ENCODE measurements around the gene STK17A. TPM values are rescaled to one million over a fixed set of nuclear protein-coding genes. Genes with fewer than 3 reads are reported as not detected.

Gene STK17A
- total RNA-seq, 2 donors from 2014 or later = 42.4 to 55.5 TPM

DNA sequence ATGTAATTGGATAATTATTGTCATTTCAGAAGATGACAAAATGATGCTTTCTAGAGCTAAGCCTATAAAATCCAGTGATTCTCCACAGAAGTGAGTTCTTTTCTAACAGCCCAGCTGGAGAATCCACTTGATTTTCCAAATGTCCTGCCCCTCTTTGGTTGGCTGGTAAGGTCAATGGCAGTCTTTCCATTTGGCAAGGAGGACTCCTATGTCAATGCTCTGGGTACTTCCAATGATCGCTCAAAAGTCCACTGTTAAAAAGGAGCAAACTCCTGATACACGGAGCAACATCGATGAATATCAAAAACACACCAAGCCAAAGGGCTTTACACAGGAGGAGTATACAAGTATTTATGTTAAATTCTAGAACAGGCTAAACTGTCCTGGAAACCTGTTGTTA lies 57.8 kb downstream of the STK17A start:
- H3K27me3 ChIP-seq (replicated peaks; ENCODE audit: insufficient read depth) = no peaks in the 10 kb centered on the region
- H3K27ac ChIP-seq = peak overlapping the region; percentile 66 to 73
- H3K4me3 ChIP-seq = peak overlapping the region; percentile 34
- DNase-seq (ENCODE audit: low spot score) (no peak), ATAC-seq (ENCODE audit: insufficient number of reproducible peaks, low FRiP score, low read depth) (no peak)
- H3K36me3 ChIP-seq = peaks cover 2% of the 10 kb centered on the region
- TF ChIP-seq, protein P1, sequence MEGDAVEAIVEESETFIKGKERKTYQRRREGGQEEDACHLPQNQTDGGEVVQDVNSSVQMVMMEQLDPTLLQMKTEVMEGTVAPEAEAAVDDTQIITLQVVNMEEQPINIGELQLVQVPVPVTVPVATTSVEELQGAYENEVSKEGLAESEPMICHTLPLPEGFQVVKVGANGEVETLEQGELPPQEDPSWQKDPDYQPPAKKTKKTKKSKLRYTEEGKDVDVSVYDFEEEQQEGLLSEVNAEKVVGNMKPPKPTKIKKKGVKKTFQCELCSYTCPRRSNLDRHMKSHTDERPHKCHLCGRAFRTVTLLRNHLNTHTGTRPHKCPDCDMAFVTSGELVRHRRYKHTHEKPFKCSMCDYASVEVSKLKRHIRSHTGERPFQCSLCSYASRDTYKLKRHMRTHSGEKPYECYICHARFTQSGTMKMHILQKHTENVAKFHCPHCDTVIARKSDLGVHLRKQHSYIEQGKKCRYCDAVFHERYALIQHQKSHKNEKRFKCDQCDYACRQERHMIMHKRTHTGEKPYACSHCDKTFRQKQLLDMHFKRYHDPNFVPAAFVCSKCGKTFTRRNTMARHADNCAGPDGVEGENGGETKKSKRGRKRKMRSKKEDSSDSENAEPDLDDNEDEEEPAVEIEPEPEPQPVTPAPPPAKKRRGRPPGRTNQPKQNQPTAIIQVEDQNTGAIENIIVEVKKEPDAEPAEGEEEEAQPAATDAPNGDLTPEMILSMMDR (IDR thresholded peaks at IDR 0.05) = no peak
- H3K9me3 ChIP-seq = no peaks in the 10 kb centered on the region
- peaks cover 30 to 68% of the 10 kb centered on the region in 2 donors for H3K4me1 ChIP-seq (ENCODE audit: control insufficient read depth in 1 of 2, low read depth in 2 of 2)

GRCh38 chr7:43642897-43643630 lies 60.2 kb downstream of the STK17A start:
- ATAC-seq (ENCODE audit: insufficient number of reproducible peaks, low FRiP score, low read depth) = no peak
- Histone ChIP-seq H3K27ac (peak overlapping the region; percentile 49 to 51), H3K4me1 (ENCODE audit: control insufficient read depth in 1 of 2, low read depth in 2 of 2) (peaks cover 40 to 73% of the 10 kb centered on the region in 2 donors), H3K4me3 (no peak overlapping the region), H3K27me3 (replicated peaks; ENCODE audit: insufficient read depth) (no peaks in the 10 kb centered on the region), H3K9me3 (no peaks in the 10 kb centered on the region), H3K36me3 (peaks cover 2% of the 10 kb centered on the region)
- no peak for DNase-seq (ENCODE audit: low spot score)
- TF ChIP-seq, protein P1 (IDR thresholded peaks at IDR 0.05) = no peak

DNA sequence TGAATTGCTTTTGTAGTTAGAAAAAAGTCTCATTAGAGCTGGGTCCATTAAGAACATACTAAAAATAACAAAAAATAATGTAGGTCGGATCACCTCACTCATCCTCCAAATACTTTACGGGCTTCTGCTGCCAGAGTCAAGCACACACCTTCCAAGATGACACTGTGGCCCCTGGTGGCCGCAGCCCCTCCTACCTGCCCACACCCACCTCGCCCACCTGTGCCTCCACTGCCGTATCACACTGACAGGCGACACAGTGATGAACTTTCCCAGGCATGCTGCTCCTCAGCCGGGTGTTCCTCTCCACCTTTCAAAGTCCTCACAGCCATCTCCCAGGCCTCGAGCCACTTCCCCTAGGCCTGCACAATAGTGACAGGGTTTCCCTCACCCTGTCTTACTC lies 60.9 kb downstream of the STK17A start:
- TF ChIP-seq, protein P1 (IDR thresholded peaks at IDR 0.05) = no peak
- Histone ChIP-seq H3K4me1 (ENCODE audit: control insufficient read depth in 1 of 2, low read depth in 2 of 2) (peaks cover 46 to 79% of the 10 kb centered on the region in 2 donors), H3K27ac (peak overlapping the region; percentile 49 to 51)

GRCh38 chr7:43645699-43646226 lies 62.9 kb downstream of the STK17A start:
- DNase-seq (ENCODE audit: low spot score) = no peak
- no peak overlapping the region for H3K4me3 ChIP-seq
- TF ChIP-seq, protein P1 (IDR thresholded peaks at IDR 0.05) = no peak
- no peaks in the 10 kb centered on the region for H3K9me3 ChIP-seq
- no peak for ATAC-seq (ENCODE audit: insufficient number of reproducible peaks, low FRiP score, low read depth)
- peak overlapping the region; percentile 96 to 97 for H3K27ac ChIP-seq
- H3K4me1 ChIP-seq (ENCODE audit: control insufficient read depth in 1 of 2, low read depth in 2 of 2) = peaks cover 58 to 79% of the 10 kb centered on the region in 2 donors
- H3K36me3 ChIP-seq = peaks cover 2% of the 10 kb centered on the region
- H3K27me3 ChIP-seq (replicated peaks; ENCODE audit: insufficient read depth) = no peaks in the 10 kb centered on the region

More for the DNA sequence above, 60.9 kb downstream of the STK17A start:
- peaks cover 2% of the 10 kb centered on the region for H3K36me3 ChIP-seq
- H3K9me3 ChIP-seq = no peaks in the 10 kb centered on the region
- H3K27me3 ChIP-seq (replicated peaks; ENCODE audit: insufficient read depth) = no peaks in the 10 kb centered on the region
- ATAC-seq (ENCODE audit: insufficient number of reproducible peaks, low FRiP score, low read depth) = no peak
- H3K4me3 ChIP-seq = no peak overlapping the region
- no peak for DNase-seq (ENCODE audit: low spot score)

DNA sequence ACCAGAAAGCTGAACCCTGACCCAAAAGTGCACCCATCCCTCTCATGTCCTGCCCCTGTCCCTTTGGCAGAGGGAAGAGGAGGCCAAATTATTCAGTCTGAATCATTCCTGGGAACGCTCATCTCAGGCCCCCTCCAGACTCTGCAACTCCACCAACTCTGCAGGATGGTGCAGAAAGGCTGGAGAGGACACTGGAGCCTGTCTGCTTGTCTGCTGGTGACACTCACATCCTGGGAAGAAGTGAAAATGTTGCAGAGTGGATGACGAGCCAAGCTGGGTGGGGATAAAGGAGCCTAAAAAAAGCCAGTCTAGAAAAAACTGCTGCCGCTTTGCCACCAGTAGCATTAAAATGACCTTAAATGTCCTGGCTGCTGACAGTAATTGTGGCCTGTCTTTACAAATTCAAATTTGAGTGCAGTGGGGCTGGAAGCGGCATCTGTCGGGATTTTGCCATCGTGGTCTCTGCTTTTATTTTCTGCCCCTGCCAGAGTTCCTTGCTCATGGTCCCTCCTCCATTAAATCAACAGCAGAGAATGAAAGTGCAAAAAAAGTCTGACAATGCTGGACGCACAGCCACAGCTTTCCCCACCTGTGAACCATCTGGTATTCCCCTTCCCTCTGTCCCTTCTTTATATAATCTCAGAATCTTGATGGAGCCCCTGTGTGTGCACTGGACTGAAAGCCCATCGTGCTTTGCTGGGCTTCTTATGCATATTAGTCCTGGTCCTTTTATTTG lies 63.9 kb downstream of the STK17A start:
- Histone ChIP-seq H3K4me1 (ENCODE audit: control insufficient read depth in 1 of 2, low read depth in 2 of 2) (peaks cover 68 to 88% of the 10 kb centered on the region in 2 donors), H3K36me3 (peaks cover 2% of the 10 kb centered on the region), H3K4me3 (peak overlapping the region; percentile 61), H3K27ac (peak overlapping the region; percentile 96 to 97), H3K9me3 (no peaks in the 10 kb centered on the region), H3K27me3 (replicated peaks; ENCODE audit: insufficient read depth) (no peaks in the 10 kb centered on the region)
- no peak for DNase-seq (ENCODE audit: low spot score)
- TF ChIP-seq, protein P1 (IDR thresholded peaks at IDR 0.05) = no peak
- ATAC-seq (ENCODE audit: insufficient number of reproducible peaks, low FRiP score, low read depth) = no peak
